B cell (primary cell): ENCODE measurements around the gene PXMP2. TPM values are rescaled to one million over a fixed set of nuclear protein-coding genes. Genes with fewer than 3 reads are reported as not detected.

Source experiments
- ATAC-seq: fragments of 200-7000 bp; cut with Tn5 transposase; one replicate; pipeline ENCODE4 v1.10.0; 2021; ENCODE audit warnings: low read depth, mild to moderate bottlenecking, moderate number of reproducible peaks, moderate library complexity
- CTCF ChIA-PET: fragments of 350-600 bp; sonication (Branson Sonifier 250); formaldehyde crosslinking; loops from one replicate; lab custom pipeline; 2021; ENCODE audit warnings: antibody characterized with exemption, inconsistent platforms; lab: Charles Lee
- POLR2A ChIA-PET: fragments of 350-600 bp; sonication (Branson Sonifier 250); formaldehyde crosslinking; loops from one replicate; lab custom pipeline; 2021; ENCODE audit warnings: antibody characterized with exemption; lab: Charles Lee
- DNase-seq: peaks from one replicate; pipeline ENCODE4 v3.0.0; 2013
- H2AFZ ChIP-seq: 2 replicates; pipeline ENCODE4 v1.6.1; 2012; ENCODE audit warnings: mild to moderate bottlenecking, low read depth, low read length; ENCODE audit not compliant: insufficient read depth, poor library complexity, severe bottlenecking
- H3K27ac ChIP-seq, 2 donors: 1 replicate in 1 of 2; 2 replicates in 1 of 2; pipeline ENCODE4 v1.5.1; 2012 to 2013; ENCODE audit warnings: low read length in 2 of 2, mild to moderate bottlenecking in 2 of 2, moderate library complexity in 1 of 2
- H3K27me3 ChIP-seq, 4 experiments: fragments of 200-600 bp in 1 of 4; sonication (generic) in 1 of 4; replicated peaks in 1 of 4; 1 replicate in 2 of 4; 2 replicates in 2 of 4; pipeline versions ENCODE4 v1.6.1 to v1.7.0; 2013 to 2016; ENCODE audit warnings: low read length in 3 of 4, mild to moderate bottlenecking in 2 of 4, mixed read lengths in 1 of 4, moderate library complexity in 1 of 4; ENCODE audit not compliant: insufficient read depth in 4 of 4, control insufficient read depth in 3 of 4; ENCODE audit errors: control extremely low read depth in 1 of 4
- H3K36me3 ChIP-seq, 2 experiments: replicated peaks in 1 of 2; 1 replicate in 1 of 2; 2 replicates in 1 of 2; pipeline versions ENCODE4 v1.6.1 to v1.7.1; 2013; ENCODE audit warnings: low read length in 1 of 2; ENCODE audit not compliant: insufficient read depth in 2 of 2, control insufficient read depth in 1 of 2; ENCODE audit errors: control extremely low read depth in 1 of 2, extremely low read depth in 1 of 2
- H3K4me1 ChIP-seq, 2 donors: fragments of 200-600 bp in 1 of 2; sonication (generic) in 1 of 2; 1 replicate in 1 of 2; 2 replicates in 1 of 2; pipeline versions ENCODE4 v1.5.1 to v1.6.1; 2013 to 2017; ENCODE audit warnings: low read length in 2 of 2; ENCODE audit not compliant: control insufficient read depth in 2 of 2, insufficient read depth in 2 of 2
- H3K4me2 ChIP-seq: replicated peaks from 2 replicates; pipeline ENCODE3; 2012; ENCODE audit warnings: mild to moderate bottlenecking, low read depth, low read length; ENCODE audit not compliant: poor library complexity, severe bottlenecking
- H3K4me3 ChIP-seq, 5 experiments: fragments of 200-600 bp in 1 of 5; sonication (generic) in 1 of 5; 1 replicate in 3 of 5; 2 replicates in 2 of 5; pipeline versions ENCODE4 v1.5.1 to v1.7.0; 2011 to 2016; ENCODE audit warnings: low read length in 4 of 5, mild to moderate bottlenecking in 4 of 5, low read depth in 2 of 5, control low read depth in 1 of 5, moderate library complexity in 1 of 5; ENCODE audit not compliant: insufficient read depth in 1 of 5; ENCODE audit errors: control extremely low read depth in 1 of 5, extremely low read depth in 1 of 5
- H3K79me2 ChIP-seq: fragments of 200-600 bp; sonication (generic); one replicate; pipeline ENCODE4 v1.6.0; 2016; ENCODE audit warnings: low read length; ENCODE audit not compliant: control insufficient read depth, insufficient read depth
- H3K9ac ChIP-seq: fragments of 200-600 bp; sonication (generic); 2 replicates; pipeline ENCODE4 v1.6.1; 2017; ENCODE audit warnings: mild to moderate bottlenecking, low read length, moderate library complexity
- H3K9me3 ChIP-seq, 3 donors: one replicate each; pipeline versions ENCODE4 v1.6.1 to v1.7.1; 2013; ENCODE audit warnings: low read length in 2 of 3; ENCODE audit not compliant: control insufficient read depth in 2 of 3, insufficient read depth in 1 of 3; ENCODE audit errors: control extremely low read depth in 1 of 3
- H4K20me1 ChIP-seq: 2 replicates; pipeline ENCODE4 v1.6.0; 2012; ENCODE audit warnings: mild to moderate bottlenecking, low read length; ENCODE audit not compliant: insufficient read depth, control insufficient read depth, poor library complexity, severe bottlenecking
- H3K27ac Mint-ChIP-seq: one replicate; pipeline ENCODE4 v1.8.0; 2021; ENCODE audit warnings: mixed read lengths
- H3K27me3 Mint-ChIP-seq: one replicate; pipeline ENCODE4 v1.8.0; 2021; ENCODE audit warnings: mixed read lengths
- H3K4me1 Mint-ChIP-seq: one replicate; pipeline ENCODE4 v1.8.0; 2021; ENCODE audit warnings: mixed read lengths
- H3K4me3 Mint-ChIP-seq: one replicate; pipeline ENCODE4 v1.8.0; 2021; ENCODE audit warnings: mixed read lengths
- H3K9me3 Mint-ChIP-seq: one replicate; pipeline ENCODE4 v1.8.0; 2022; ENCODE audit warnings: mixed read lengths; ENCODE audit not compliant: insufficient read depth
- EZH2 ChIP-seq: IDR thresholded peaks from 2 replicates; pipeline ENCODE4 v1.6.1; 2012; ENCODE audit warnings: borderline replicate concordance, low read depth, mild to moderate bottlenecking, moderate library complexity, low read length; ENCODE audit not compliant: insufficient read depth, poor library complexity, severe bottlenecking
- WGBS: methylation state at CpG from one replicate; pipeline ENCODE4 v1.1.5; 2013; ENCODE audit warnings: missing lambda C conversion rate; ENCODE audit not compliant: insufficient coverage; 5-methylcytosine and 5-hydroxymethylcytosine counted together
- intact Hi-C: fragments of 100-400 bp; cut with micrococcal nuclease; formaldehyde crosslinking; loops from one replicate; pipeline ENCODE4 v1.10.0; 2022
- polyA plus RNA-seq: library from polyadenylated mRNA; depleted of rRNA; stranded (reverse); fragments of >200 nt; gene quantifications from 2 replicates; pipeline ENCODE4 v1.2.3, GENCODE V29; 2012
- total RNA-seq, 2 donors: library from RNA; stranded (reverse); fragments of 120-200 nt in 1 of 2; gene quantifications; 1 replicate in 1 of 2; 2 replicates in 1 of 2; pipeline versions ENCODE4 v1.2.3 to v1.2.4, GENCODE V29; 2013 to 2022
- TF ChIP-seq, protein P1 (sequence below): fragments of 200-600 bp; IDR thresholded peaks from one replicate; pipeline ENCODE4 v1.8.0; 2022; ENCODE audit warnings: antibody characterized with exemption, mild to moderate bottlenecking

The PXMP2 gene
- total and polyA plus RNA-seq, 2 donors (not counting 1 experiment from before 2014, with no cell fraction given), result 4.3 to 10.2 TPM

DNA sequence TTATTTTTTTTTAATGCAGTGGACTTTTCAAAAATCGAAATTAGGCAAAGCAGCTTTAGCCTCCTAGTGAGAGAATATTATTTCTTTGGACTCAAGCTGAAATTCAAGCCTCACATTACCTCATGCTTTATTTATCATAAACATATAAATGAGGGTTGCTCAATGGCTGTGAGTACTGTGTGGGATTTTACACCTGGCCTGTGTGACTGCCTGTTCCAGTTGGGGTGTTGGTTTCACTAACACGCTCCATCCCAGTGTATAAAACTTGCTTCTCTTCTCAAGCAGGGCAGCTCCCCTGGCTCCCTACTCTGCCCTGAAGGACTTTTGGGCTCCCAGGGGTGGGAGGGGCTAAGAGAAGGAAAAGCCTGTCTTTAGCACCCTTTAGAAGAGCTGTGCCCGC, 59.2 kb downstream of the PXMP2 start:
- ATAC-seq (no peak), DNase-seq (no peak)
- CTCF ChIA-PET, result no interaction called here
- Histone ChIP-seq H3K9ac (no peak overlapping the region), H3K27me3 (no peaks in the 10 kb centered on the region), H3K27ac (no peak overlapping the region), H2AFZ (no peak overlapping the region), H4K20me1 (peaks cover 48% of the 10 kb centered on the region), H3K4me1 (peaks cover 4 to 6% of the 10 kb centered on the region in 2 donors), H3K9me3 (no peaks in the 10 kb centered on the region), H3K36me3 (peaks cover 2 to 84% of the 10 kb centered on the region in 2 experiments), H3K4me3 (no peak overlapping the region), H3K79me2 (peaks cover 92% of the 10 kb centered on the region), H3K4me2 (no peak overlapping the region)
- POLR2A ChIA-PET, result no interaction called here
- no peak overlapping the region for H3K27ac Mint-ChIP-seq
- TF ChIP-seq, protein P1, sequence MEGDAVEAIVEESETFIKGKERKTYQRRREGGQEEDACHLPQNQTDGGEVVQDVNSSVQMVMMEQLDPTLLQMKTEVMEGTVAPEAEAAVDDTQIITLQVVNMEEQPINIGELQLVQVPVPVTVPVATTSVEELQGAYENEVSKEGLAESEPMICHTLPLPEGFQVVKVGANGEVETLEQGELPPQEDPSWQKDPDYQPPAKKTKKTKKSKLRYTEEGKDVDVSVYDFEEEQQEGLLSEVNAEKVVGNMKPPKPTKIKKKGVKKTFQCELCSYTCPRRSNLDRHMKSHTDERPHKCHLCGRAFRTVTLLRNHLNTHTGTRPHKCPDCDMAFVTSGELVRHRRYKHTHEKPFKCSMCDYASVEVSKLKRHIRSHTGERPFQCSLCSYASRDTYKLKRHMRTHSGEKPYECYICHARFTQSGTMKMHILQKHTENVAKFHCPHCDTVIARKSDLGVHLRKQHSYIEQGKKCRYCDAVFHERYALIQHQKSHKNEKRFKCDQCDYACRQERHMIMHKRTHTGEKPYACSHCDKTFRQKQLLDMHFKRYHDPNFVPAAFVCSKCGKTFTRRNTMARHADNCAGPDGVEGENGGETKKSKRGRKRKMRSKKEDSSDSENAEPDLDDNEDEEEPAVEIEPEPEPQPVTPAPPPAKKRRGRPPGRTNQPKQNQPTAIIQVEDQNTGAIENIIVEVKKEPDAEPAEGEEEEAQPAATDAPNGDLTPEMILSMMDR, result no peak
- no peak for TF ChIP-seq EZH2
- intact Hi-C loops, result no loop called here
- no peak overlapping the region for H3K4me3 Mint-ChIP-seq
- WGBS, result 100% methylated on average over 1 of the region's 3 CpGs
- no peaks in the 10 kb centered on the region for H3K27me3 Mint-ChIP-seq
- peaks cover 11% of the 10 kb centered on the region for H3K4me1 Mint-ChIP-seq
- H3K9me3 Mint-ChIP-seq, result no peaks in the 10 kb centered on the region

DNA sequence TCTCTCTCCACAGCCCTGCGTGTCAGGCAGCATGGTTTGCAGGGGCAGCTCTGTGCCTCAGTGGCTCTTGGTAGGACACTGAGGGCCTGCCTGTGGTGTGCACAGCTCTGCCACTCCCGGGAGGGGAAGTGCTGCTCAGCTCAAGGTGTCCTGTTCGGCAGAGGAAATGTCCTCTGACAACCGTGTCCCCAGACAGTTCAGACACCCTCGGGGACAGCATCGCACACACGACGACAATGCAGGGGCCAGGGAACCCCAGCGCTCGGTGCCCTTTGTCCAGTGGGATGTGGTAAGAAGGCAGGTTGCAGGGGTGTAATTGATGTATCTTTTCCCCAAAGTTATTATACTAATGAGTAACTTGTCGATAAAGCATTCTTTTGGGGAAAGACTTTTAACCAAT, 60.0 kb downstream of the PXMP2 start:
- H3K9me3 Mint-ChIP-seq, result no peaks in the 10 kb centered on the region
- Histone ChIP-seq H3K27me3 (no peaks in the 10 kb centered on the region), H3K27ac (no peak overlapping the region), H4K20me1 (peaks cover 52% of the 10 kb centered on the region), H3K4me1 (peaks cover under 1 to 2% of the 10 kb centered on the region in 2 donors), H3K9ac (no peak overlapping the region), H3K36me3 (peaks cover under 1 to 82% of the 10 kb centered on the region in 2 experiments), H2AFZ (no peak overlapping the region), H3K4me2 (no peak overlapping the region), H3K79me2 (peaks cover 96% of the 10 kb centered on the region), H3K9me3 (no peaks in the 10 kb centered on the region), H3K4me3 (no peak overlapping the region)
- TF ChIP-seq, protein P1, result no peak
- TF ChIP-seq EZH2, result no peak
- no peak overlapping the region for H3K27ac Mint-ChIP-seq
- H3K27me3 Mint-ChIP-seq, result no peaks in the 10 kb centered on the region
- H3K4me3 Mint-ChIP-seq, result no peak overlapping the region
- CTCF ChIA-PET, result no interaction called here
- ATAC-seq (no peak), DNase-seq (no peak)
- 98% methylated on average over 9 of the region's 11 CpGs for whole genome bisulfite sequencing
- intact Hi-C loops, result no loop called here
- POLR2A ChIA-PET, result no interaction called here
- peaks cover 4% of the 10 kb centered on the region for H3K4me1 Mint-ChIP-seq
